ENCODE data around the gene TM9SF2. TPM values are rescaled to one million over a fixed set of nuclear protein-coding genes. Genes with fewer than 3 reads are reported as not detected.
"Not testable (repeated sequence)": the region's sequence is repeated elsewhere in the genome, so short reads cannot be mapped to it uniquely, and the experiment has no call there.

The TM9SF2 gene
- total and polyA plus RNA-seq, 2 of the 4 experiments (the other 2 are of a cell fraction) = 46.1 to 85.5 TPM

DNA sequence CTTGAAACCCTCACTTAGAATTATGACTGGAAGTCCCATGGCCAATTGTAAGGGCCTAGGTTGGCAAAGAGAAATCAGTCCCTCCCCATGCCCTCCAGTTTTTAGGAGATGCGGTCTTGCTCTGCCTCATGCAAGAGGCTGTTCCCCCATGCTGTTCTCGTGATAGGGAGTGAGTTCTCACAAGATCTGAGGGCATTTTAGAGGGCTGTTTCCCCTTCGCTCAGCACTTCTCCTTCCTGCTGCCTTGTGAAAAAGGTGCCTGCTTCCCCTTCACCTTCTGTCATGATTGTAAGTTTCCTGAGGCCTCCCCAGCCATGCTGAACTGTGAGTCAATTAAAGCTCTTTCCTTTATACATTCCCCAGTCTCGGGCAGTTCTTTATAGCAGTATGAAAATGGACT lies 40.5 kb upstream of the TM9SF2 start:
- H4K20me1 ChIP-seq (ENCODE audit: insufficient read depth, low read length); H3K4me2 ChIP-seq (ENCODE audit: low read depth, low read length); intact Hi-C loops (cut with micrococcal nuclease); H2AK9ac ChIP-seq (replicated peaks; ENCODE audit: low read depth, low read length, poor library complexity); H2BK15ac ChIP-seq (ENCODE audit: low read depth, low read length); H3K14ac ChIP-seq (replicated peaks; ENCODE audit: low read depth, low read length); H2AK5ac ChIP-seq (ENCODE audit: low read depth, low read length); H3K4ac ChIP-seq (ENCODE audit: low read depth, low read length); H3K18ac ChIP-seq (ENCODE audit: low read depth, low read length); POLR2A ChIA-PET (ENCODE audit: unreplicated experiment); H3K9ac ChIP-seq (ENCODE audit: low read depth, low read length); H3K9me1 ChIP-seq (ENCODE audit: insufficient read depth, low read length); H4K91ac ChIP-seq (ENCODE audit: insufficient read depth, low read depth, low read length); H3K9me3 ChIP-seq (ENCODE audit: control insufficient read depth, insufficient read depth, low read length); H3K36me3 ChIP-seq (ENCODE audit: control insufficient read depth, insufficient read depth, low read length); H3K79me1 ChIP-seq (ENCODE audit: low read depth in 1 of 2, low read length in 2 of 2); CTCF ChIA-PET; H4K5ac ChIP-seq (ENCODE audit: low read depth, low read length); ATAC-seq (ENCODE audit: low read depth); H2BK20ac ChIP-seq (ENCODE audit: low read depth, low read length); H3K23ac ChIP-seq (ENCODE audit: low read depth, low read length); H2BK5ac ChIP-seq (ENCODE audit: low read depth, low read length, poor library complexity, severe bottlenecking); H3K27ac ChIP-seq (ENCODE audit: insufficient read depth, low read length); H2AFZ ChIP-seq (replicated peaks; ENCODE audit: low read length, poor library complexity); H3K56ac ChIP-seq (ENCODE audit: extremely low read depth, insufficient read depth, low read length); in situ Hi-C loops (cut with MboI; ENCODE audit: low sequenced_read_pairs); DNase-seq; BruUV-seq (replicated peaks); H4K8ac ChIP-seq (ENCODE audit: low read depth in 2 of 2, low read length in 2 of 2); H3K4me1 ChIP-seq (ENCODE audit: control insufficient read depth, insufficient read depth, low read length); H3K4me3 ChIP-seq (ENCODE audit: insufficient read depth, low read depth, low read length); dilution Hi-C loops (cut with HindIII; ENCODE audit: low sequenced_read_pairs, unreplicated experiment); H2BK120ac ChIP-seq (ENCODE audit: low read depth, low read length): not testable (repeated sequence)
- peaks cover 15% of the 10 kb centered on the region for H3K27me3 ChIP-seq (ENCODE audit: control insufficient read depth, insufficient read depth, low read length)
- WGBS, 2 experiments (ENCODE audit: extremely low coverage in 2 of 2, insufficient read length in 1 of 2) = no CpG with 5 or more reads among the region's 4 CpGs
